Measurements from ENCODE around the gene SIRPB1.
"Not testable (repeated sequence)": the region's sequence is repeated elsewhere in the genome, so short reads cannot be mapped to it uniquely, and the experiment has no call there.

Gene SIRPB1

DNA sequence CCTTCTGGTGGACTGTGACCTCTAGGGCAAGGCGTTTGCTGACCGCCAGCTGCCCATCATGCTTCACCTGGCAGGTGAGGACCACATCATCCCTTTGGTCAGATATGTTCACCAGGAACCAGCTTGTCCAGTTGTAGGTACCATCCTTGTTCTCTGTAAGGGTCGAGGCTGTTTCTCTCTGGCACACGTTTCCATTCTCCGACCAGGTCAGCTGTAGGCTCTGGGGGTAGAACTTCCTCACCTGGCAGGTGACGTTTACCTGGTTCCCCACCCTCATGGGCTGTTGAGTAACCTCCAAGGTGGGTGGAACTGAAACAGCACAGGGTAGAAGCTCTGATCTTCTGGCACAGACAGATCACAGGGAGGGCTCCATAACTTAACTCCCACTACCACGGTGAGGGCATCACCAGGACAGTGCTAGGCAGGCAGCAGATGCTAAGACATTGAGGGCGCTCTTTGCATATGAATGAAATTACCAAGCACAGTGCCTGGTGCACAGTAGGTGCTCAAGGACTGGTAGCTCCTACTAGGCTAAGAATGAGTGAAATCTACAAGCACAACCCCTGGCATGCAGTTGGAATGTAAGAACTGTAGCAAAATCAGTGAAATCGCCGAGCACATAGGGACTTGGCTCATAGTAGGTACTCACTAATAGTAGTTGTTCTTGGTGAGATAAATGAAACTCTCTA lies 15.6 kb upstream of the SIRPB1 start:
- DNase-seq: no peak

- DNase-seq: no peak
These were observed 13.7 kb upstream of the SIRPB1 start for GRCh38 chr20:1633535-1633934.

DNA sequence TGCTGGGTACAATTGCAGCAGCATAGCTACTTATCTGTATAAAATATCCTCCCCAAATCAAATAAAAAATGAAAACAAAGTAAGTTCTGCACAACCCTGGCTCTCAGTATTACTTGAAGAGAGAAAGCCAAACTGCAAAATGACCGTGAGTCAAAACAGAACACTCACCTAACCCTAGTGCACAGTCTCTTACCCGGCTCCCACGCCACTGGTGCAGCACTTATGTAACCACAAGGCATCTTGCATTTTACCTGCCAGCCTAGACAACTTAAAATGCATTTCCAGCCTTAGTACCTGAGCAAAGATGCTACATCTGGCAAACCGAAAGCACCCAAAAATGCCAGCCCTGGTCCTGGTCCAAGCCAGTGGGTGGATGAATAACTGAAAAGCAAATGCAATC lies 12.4 kb upstream of the SIRPB1 start:
- peak; percentile 59 for DNase-seq

DNA sequence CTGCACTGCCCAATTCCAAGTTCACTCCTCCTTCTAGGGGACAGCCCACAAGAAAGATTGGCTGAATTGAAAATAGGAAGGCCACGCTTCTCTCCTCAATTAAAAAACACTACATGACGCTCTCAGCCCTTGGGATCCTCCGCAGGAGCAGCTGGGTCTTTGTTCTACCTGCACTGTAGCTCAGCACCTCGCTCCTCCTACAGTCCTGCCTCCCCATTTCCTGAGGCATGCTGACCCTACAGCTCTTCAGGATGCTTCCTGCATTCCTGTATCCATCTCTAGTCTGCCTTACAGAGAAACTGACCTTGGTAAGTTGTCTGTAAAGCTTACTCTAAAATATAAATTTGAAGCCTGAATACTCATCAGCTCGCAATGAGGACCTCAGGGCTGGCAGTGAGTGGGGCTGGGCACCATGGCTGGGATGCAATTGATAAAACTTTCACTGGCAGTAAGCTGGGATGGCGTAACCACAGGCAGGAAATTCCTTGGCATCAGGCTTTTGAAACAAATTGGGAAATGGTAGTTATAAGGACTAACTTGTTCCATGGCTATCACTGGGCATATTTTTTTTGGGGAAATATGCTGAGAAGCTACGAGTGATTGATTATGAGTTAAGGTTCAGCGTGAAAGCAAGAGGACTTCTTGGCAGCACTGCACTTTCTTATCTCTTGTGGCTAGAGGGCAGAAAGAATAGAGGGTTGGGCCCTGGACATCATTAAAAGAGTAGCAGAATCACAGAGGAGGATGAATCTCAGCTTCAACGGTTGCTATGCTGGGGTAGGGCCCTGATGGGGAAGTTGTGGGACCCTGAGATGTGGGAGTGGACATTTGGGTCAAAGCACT lies 11.7 kb upstream of the SIRPB1 start:
- DNase-seq: no peak

- no peak for DNase-seq
These were observed 10.4 kb upstream of the SIRPB1 start for GRCh38 chr20:1630186-1630585.

DNA sequence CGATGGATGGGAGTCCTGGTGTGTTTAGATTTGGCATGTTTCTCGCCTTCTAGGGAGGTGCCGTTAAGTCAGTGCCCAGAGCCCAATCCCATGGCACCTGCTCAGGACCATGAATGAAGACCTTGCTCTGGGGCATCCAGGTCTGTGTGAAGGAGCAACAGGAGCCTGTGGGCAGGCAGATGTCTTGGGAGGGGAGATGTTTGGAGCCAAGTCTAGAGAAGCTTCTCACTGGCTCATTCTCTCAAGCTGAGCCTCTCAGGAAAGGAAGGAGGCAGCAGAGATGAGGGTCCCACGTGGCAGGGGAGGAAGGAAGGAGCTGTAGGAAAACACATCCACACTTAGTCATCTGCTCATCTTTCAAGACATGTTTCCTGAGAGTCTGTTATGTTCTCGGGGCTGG lies 9.5 kb upstream of the SIRPB1 start:
- DNase-seq: no peak

DNA sequence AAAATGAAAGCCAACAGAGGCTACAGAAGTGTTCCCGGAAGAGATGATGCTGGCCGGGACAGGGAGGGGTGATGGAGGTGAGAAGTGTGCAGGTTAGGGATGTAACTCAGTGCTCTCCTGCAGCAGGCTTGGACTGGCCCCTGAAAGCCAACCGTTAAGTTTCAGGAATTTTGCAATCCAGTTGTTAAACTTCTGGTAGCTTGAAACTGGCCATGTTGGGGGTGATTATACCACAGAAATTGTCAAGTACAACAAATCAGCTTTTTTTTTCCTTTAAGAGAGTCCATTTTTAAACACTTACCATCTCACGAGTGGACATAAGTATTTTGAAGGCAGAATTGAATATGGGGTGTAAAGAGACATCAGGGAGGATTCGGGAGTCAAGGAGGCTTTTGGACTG lies 8.8 kb upstream of the SIRPB1 start:
- DNase-seq: no peak

DNA sequence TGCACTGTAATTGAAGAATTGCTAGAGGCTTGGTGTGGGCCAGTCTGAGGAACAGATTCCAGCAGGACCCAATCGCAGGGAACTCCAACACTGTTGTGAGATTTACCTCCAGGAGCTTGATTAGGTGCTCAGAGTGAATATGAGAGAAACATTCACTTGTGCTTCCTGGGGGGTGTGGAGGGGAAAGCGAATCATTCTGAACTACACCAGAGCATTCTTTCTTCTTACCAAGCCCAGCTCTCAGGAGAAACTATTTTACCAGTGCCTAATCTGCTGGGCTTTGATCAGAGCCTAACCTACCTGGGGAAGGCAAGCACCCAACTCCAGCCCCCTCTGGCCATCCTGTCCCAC lies 7.4 kb upstream of the SIRPB1 start:
- DNase-seq: no peak

DNA sequence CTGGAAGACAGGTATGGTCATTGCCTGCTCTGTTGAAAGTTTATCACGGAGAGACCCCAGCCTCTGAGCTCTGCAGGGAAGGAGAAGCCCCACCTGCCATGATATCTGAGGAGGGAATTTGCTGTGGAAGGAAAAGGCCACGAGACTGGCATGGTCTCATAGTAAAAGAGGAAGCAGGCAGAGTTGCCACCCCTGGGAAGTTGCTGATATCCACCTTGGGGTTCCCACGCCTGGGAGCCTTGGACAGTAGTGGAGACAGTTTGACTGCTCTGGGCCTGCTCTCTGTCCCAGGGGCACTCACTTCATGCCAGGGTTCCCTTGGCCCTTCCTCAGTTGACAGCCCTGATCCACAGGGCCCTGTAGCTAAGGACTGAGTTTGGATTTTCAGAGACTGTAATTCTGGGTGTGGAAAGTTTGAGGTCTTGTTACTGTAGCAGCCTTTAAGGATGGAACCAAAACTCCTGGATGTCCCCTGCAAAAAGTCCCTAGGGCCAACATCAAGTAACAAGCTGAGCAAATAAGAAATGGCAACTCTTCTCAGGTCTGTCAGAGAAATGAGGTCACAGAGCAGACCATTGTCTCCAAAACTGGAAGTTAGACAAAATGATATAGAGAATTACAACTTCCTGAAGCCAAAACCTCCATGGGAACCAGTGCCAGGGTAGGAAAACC lies 6.9 kb upstream of the SIRPB1 start:
- DNase-seq: no peak

GRCh38 chr20:1625083-1625690 lies 5.4 kb upstream of the SIRPB1 start:
- no peak for DNase-seq

DNA sequence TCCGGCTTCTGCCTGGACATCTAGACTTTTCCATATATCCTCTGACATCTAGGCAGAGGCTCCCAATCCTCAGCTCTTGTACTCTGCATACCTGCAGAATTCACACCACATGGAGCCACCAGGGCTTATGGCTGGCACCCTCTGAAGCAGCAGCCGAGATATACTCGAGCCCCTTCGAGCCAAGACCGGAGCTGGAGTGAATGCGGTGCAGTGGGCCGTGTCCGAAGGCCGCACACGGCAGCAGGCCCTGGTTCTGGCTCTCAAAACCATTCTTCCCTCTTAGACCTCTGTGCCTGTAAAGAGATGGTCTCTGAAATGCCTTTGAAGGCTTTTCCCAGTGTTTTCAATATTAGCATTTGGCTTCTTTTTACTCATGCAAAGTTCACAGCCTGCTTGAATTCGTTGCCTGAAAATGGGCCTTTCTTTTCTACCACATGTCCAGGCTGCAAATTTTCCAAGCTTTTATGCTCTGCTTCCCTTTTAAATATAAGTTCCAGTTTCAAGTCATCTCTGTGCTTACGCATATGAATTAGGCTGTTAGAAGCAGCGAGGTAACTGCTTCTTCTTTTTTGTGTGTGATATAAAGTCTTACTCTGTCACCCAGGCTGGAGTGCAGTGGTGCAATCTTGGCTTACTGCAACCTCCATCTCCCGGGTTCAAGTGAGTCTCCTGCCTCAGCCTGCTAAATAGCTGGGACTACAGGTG lies 3.8 kb upstream of the SIRPB1 start:
- DNase-seq: no peak

DNA sequence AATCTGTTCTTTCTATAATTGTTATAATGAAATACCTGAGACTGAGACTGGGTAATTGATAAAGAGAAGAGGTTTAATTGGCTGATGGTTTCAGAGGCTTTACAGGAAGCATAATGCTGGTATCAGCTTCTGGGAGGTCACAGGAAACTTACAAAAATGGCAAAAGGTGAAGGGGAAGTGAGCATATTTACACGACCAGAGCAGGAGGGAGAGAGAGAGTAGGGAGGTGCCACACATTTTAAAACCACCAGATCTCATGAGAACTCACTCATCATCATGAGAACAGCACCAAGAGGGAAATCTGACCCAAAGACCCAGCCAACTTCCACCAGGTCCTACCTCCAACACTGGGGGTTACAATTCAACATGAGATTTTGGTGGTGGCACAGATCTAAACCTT lies 2.6 kb upstream of the SIRPB1 start:
- no peak for DNase-seq

GRCh38 chr20:1621316-1621715 lies 1.5 kb upstream of the SIRPB1 start:
- DNase-seq: no peak

DNA sequence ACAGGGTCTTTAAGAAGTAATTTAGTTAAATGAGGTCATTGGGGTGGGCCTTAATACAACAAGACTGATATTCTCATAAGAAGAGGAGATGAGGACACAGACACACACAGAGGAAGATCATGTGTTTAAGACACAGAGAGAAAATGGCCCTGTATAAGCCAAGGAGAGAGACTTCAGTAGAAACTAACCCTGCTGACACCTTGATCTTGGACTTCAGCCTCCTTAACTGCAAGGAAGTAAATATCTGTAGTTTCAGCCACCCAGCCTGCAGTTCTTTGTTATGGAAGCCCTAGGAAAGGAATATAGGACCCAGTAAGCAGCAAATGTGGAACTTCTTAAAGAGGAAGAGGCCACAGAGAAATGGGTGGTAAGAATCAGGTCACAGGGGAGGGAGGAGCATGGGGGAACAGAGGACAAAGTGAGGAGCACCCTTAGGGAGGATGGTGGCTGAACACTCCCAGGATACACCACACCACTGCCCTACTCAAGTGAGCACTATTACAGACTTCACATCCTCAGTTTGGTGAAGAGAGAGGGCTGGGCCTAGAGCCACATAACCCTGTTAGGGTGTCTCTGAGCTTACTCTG lies 762 bp downstream of the SIRPB1 start:
- no peak for DNase-seq

- DNase-seq: no peak
These were observed 1.3 kb downstream of the SIRPB1 start for GRCh38 chr20:1618479-1618878.

DNA sequence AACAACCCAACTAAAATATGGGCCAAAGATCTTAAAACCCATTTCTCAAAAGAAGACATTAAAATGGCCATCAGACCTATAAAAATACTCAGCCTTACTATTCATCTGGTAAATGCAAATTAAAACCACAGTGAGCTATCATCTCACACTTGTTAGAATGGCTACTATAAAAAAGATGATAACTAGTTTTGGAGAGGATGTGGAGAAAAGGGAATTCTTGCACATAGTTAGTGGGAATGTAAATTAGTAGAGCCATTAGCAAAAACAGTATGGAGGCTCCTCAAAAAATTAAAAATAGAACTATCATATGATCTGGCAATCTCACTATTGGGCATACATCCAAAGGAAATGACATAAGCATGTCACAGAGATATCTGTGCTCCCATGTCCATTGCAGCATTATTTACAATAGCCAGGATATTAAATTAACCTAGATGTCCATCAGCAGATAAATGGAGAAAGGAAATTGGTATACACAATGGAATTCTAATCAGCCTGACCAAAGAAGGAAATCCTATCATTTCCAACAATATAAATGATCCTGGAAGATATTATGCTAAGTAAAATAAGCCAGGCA lies 2.9 kb downstream of the SIRPB1 start:
- no peak for DNase-seq

GRCh38 chr20:1610404-1610803 lies 9.4 kb downstream of the SIRPB1 start:
- not testable (repeated sequence) for DNase-seq

GRCh38 chr20:1608678-1609347 lies 11.0 kb downstream of the SIRPB1 start:
- DNase-seq: not testable (repeated sequence)

- DNase-seq: no peak
These were observed 19.1 kb downstream of the SIRPB1 start for GRCh38 chr20:1600736-1601135.

- no peak for DNase-seq
These were observed 24.5 kb downstream of the SIRPB1 start for GRCh38 chr20:1595333-1595732.
